MM.1S (cell line): Measurements from ENCODE around the gene KLK14.

Experiments
- DNase-seq: peaks from one replicate; pipeline ENCODE4 v3.0.0-alpha.2; 2015
- H2AFZ ChIP-seq: fragments of 300-600 bp; sonication (generic); 2 replicates; pipeline ENCODE4 v1.6.0; 2016; ENCODE audit warnings: antibody characterized with exemption, low read length
- H3F3A ChIP-seq: fragments of 300-600 bp; sonication (generic); 2 replicates; pipeline ENCODE4 v1.6.1; 2016; ENCODE audit warnings: mild to moderate bottlenecking, antibody characterized with exemption, low read length, moderate library complexity, mixed read lengths; ENCODE audit not compliant: insufficient read depth
- H3K27ac ChIP-seq: fragments of 300-600 bp; sonication (generic); 2 replicates; pipeline ENCODE4 v1.5.1; 2016; ENCODE audit warnings: mild to moderate bottlenecking, low read length
- H3K27me3 ChIP-seq: fragments of 300-600 bp; sonication (generic); replicated peaks from 2 replicates; pipeline ENCODE4 v1.6.0; 2016; ENCODE audit warnings: low read length; ENCODE audit not compliant: insufficient read depth
- H3K36me3 ChIP-seq: fragments of 300-600 bp; sonication (generic); replicated peaks from 2 replicates; pipeline ENCODE4 v1.6.1; 2016; ENCODE audit warnings: mild to moderate bottlenecking, low read length, mixed read lengths; ENCODE audit not compliant: insufficient read depth
- H3K4me1 ChIP-seq: fragments of 300-600 bp; sonication (generic); 2 replicates; pipeline ENCODE4 v1.6.1; 2016; ENCODE audit warnings: low read length, mixed read lengths
- H3K4me2 ChIP-seq: fragments of 300-600 bp; sonication (generic); 2 replicates; pipeline ENCODE4 v1.6.0; 2016; ENCODE audit warnings: low read depth, low read length
- H3K4me3 ChIP-seq: fragments of 300-600 bp; sonication (generic); 2 replicates; pipeline ENCODE4 v1.5.1; 2016; ENCODE audit warnings: low read length, mixed read lengths
- H3K79me2 ChIP-seq: fragments of 300-600 bp; sonication (generic); 2 replicates; pipeline ENCODE4 v1.6.1; 2016; ENCODE audit warnings: mixed run types, low read length, mixed read lengths
- H3K9ac ChIP-seq: fragments of 300-600 bp; sonication (generic); 2 replicates; pipeline ENCODE4 v1.6.1; 2016; ENCODE audit warnings: low read length, mixed read lengths
- H3K9me2 ChIP-seq: fragments of 300-600 bp; sonication (generic); replicated peaks from 2 replicates; pipeline ENCODE4 v1.6.1; 2016; ENCODE audit warnings: mild to moderate bottlenecking, low read length, mixed read lengths; ENCODE audit not compliant: insufficient read depth
- H3K9me3 ChIP-seq: fragments of 300-600 bp; sonication (generic); replicated peaks from 2 replicates; pipeline ENCODE4 v1.6.1; 2016; ENCODE audit warnings: mild to moderate bottlenecking, low read length, mixed read lengths; ENCODE audit not compliant: insufficient read depth
- H4K20me1 ChIP-seq: fragments of 300-600 bp; sonication (generic); 2 replicates; pipeline ENCODE4 v1.6.1; 2016; ENCODE audit warnings: mild to moderate bottlenecking, low read length, moderate library complexity, mixed read lengths; ENCODE audit not compliant: insufficient read depth
- CTCF ChIP-seq: fragments of 300-600 bp; sonication (generic); IDR thresholded peaks from 2 replicates; pipeline ENCODE4 v1.5.1; 2016; ENCODE audit warnings: antibody characterized with exemption, low read length, mixed read lengths
- EZH2 ChIP-seq: fragments of 300-600 bp; sonication (generic); optimal IDR thresholded peaks from 2 replicates; pipeline ENCODE3; 2017; ENCODE audit warnings: low read depth, mild to moderate bottlenecking, antibody characterized with exemption, low read length, mixed read lengths
- EZH2phosphoT487 ChIP-seq: fragments of 300-600 bp; sonication (generic); IDR thresholded peaks from 2 replicates; pipeline ENCODE4 v1.6.1; 2018; ENCODE audit warnings: antibody characterized with exemption, low read length

The KLK14 gene

GRCh38 chr19:51071095-51071405 is 11.6 kb downstream of the KLK14 start:
- H3K79me2 ChIP-seq = no peaks in the 10 kb centered on the region
- H2AFZ ChIP-seq = no peak overlapping the region
- H3K9me3 ChIP-seq = no peaks in the 10 kb centered on the region
- H3K4me2 ChIP-seq = no peak overlapping the region
- H3K9me2 ChIP-seq = no peaks in the 10 kb centered on the region
- H3K27ac ChIP-seq = no peak overlapping the region
- H3K27me3 ChIP-seq = peaks cover 26% of the 10 kb centered on the region
- H3K9ac ChIP-seq = no peak overlapping the region
- no peaks in the 10 kb centered on the region for H3F3A ChIP-seq
- no peak overlapping the region for H3K4me3 ChIP-seq
- DNase-seq = no peak
- TF ChIP-seq EZH2 = no peak
- no peak for TF ChIP-seq EZH2phosphoT487
- no peak for TF ChIP-seq CTCF
- H3K4me1 ChIP-seq = no peaks in the 10 kb centered on the region
- no peaks in the 10 kb centered on the region for H4K20me1 ChIP-seq
- no peaks in the 10 kb centered on the region for H3K36me3 ChIP-seq

- Histone ChIP-seq H3K27ac (no peak overlapping the region), H3K36me3 (no peaks in the 10 kb centered on the region), H3K4me2 (no peak overlapping the region), H3K9me3 (no peaks in the 10 kb centered on the region), H3F3A (no peaks in the 10 kb centered on the region), H3K27me3 (peaks cover 24% of the 10 kb centered on the region), H3K9me2 (no peaks in the 10 kb centered on the region), H4K20me1 (no peaks in the 10 kb centered on the region), H3K4me1 (no peaks in the 10 kb centered on the region), H3K79me2 (no peaks in the 10 kb centered on the region), H3K4me3 (no peak overlapping the region), H3K9ac (no peak overlapping the region), H2AFZ (no peak overlapping the region)
- TF ChIP-seq EZH2 (no peak), CTCF (no peak), EZH2phosphoT487 (no peak)
- no peak for DNase-seq
Measured at GRCh38 chr19:51070334-51071094, 12.2 kb downstream of the KLK14 start.

GRCh38 chr19:51066393-51067186 is 16.1 kb downstream of the KLK14 start:
- H3K4me3 ChIP-seq = no peak overlapping the region
- DNase-seq = no peak
- no peak overlapping the region for H2AFZ ChIP-seq
- no peaks in the 10 kb centered on the region for H4K20me1 ChIP-seq
- H3K27ac ChIP-seq = no peak overlapping the region
- no peaks in the 10 kb centered on the region for H3K4me1 ChIP-seq
- H3K27me3 ChIP-seq = peaks cover 24% of the 10 kb centered on the region; the same call in 1 of the 2 replicates
- no peaks in the 10 kb centered on the region for H3K79me2 ChIP-seq
- H3F3A ChIP-seq = no peaks in the 10 kb centered on the region
- H3K9me2 ChIP-seq = no peaks in the 10 kb centered on the region
- H3K36me3 ChIP-seq = no peaks in the 10 kb centered on the region
- H3K9me3 ChIP-seq = no peaks in the 10 kb centered on the region
- TF ChIP-seq CTCF = no peak
- no peak for TF ChIP-seq EZH2
- no peak for TF ChIP-seq EZH2phosphoT487
- H3K4me2 ChIP-seq = no peak overlapping the region
- no peak overlapping the region for H3K9ac ChIP-seq
